ENCODE results near the gene PACRG. TPM values are rescaled to one million over a fixed set of nuclear protein-coding genes. Genes with fewer than 3 reads are reported as not detected.

The PACRG gene
- polyA plus RNA-seq, 3 donors = not detected

DNA sequence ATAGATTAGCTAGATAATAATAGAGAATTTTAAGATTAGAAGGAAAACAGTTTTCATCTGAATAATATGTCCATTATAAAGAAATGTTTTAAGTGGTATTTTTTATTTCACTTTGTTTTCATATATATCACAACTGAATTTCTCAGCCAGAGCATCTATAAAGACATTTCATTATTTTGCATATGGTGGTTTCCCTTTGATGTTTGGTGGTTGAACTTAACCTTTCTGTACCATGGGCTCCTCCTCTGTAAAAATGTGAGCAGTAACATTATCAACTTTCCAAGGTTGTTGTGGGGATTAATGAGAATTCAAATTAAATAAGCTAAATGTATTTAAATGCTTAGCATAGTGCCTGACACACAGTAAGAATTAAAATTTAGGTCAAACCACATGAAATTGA lies 567.0 kb downstream of the PACRG start:
- intact Hi-C loops (cut with micrococcal nuclease) = no loop called here
- H3K9me3 Mint-ChIP-seq = peaks cover 0 to 6% (median 2%) of the 10 kb centered on the region in 7 donors
- no peak for DNase-seq

DNA sequence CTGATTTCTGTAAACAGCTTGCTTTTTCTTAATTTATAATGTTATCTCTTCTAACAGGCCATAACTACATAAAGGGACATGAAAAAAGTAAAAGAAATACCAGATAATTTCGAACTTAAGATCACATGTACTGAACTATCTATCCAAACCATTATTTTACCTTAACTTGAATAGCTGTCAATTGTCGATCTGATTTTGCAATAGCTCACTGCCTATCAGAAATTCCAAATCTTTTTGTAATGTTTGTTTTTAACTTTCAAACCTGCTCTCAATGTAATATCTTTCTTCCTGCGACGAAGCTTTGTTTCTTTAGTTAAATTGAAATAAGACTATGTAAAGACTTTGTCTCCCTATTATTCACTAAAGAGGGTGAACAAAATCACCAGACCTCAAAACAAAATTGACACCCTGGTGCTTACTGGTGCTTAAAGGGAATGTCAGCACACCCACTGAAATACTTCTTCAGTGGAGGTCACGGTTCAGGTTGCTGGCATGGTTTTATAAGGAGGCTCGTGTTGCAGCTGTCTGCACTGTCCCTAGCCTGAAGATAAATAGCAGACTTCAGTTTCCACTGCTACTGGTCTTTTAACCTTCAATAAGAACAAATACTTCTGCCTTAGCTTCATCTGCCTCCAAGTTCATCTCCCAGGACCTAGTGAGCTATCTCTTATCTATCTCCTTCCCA lies 569.2 kb downstream of the PACRG start:
- H3K27ac Mint-ChIP-seq = peak overlapping the region in 2 of 7 donors; percentile 0 to 57
- TF ChIP-seq, protein P1, sequence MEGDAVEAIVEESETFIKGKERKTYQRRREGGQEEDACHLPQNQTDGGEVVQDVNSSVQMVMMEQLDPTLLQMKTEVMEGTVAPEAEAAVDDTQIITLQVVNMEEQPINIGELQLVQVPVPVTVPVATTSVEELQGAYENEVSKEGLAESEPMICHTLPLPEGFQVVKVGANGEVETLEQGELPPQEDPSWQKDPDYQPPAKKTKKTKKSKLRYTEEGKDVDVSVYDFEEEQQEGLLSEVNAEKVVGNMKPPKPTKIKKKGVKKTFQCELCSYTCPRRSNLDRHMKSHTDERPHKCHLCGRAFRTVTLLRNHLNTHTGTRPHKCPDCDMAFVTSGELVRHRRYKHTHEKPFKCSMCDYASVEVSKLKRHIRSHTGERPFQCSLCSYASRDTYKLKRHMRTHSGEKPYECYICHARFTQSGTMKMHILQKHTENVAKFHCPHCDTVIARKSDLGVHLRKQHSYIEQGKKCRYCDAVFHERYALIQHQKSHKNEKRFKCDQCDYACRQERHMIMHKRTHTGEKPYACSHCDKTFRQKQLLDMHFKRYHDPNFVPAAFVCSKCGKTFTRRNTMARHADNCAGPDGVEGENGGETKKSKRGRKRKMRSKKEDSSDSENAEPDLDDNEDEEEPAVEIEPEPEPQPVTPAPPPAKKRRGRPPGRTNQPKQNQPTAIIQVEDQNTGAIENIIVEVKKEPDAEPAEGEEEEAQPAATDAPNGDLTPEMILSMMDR (IDR thresholded peaks at IDR 0.05) = no peak
- H3K4me3 Mint-ChIP-seq = no peak overlapping the region
- no peak overlapping the region for H3K27ac ChIP-seq (ENCODE audit: low read depth in 1 of 2, low read length in 2 of 2)
- H3K4me3 ChIP-seq (replicated peaks in 1 of 3; ENCODE audit: low read depth in 2 of 3, low read length in 3 of 3) = no peak overlapping the region
- no peak overlapping the region for H3K9ac ChIP-seq (ENCODE audit: insufficient read depth, low read length, poor library complexity, severe bottlenecking)
- WGBS (ENCODE audit: insufficient coverage) = 72% methylated on average over 2 of the region's 6 CpGs
- no peaks in the 10 kb centered on the region for H3K4me1 Mint-ChIP-seq
- no peaks in the 10 kb centered on the region for H3K9me3 ChIP-seq (replicated peaks in 1 of 2; ENCODE audit: control insufficient read depth in 1 of 2, insufficient read depth in 1 of 2, low read length in 2 of 2)
- no peak overlapping the region for H2AFZ ChIP-seq (ENCODE audit: insufficient read depth, low read depth, low read length, poor library complexity, severe bottlenecking)
- H4K20me1 ChIP-seq (ENCODE audit: insufficient read depth, low read length) = no peaks in the 10 kb centered on the region
- H3K79me2 ChIP-seq (ENCODE audit: insufficient read depth, low read length) = no peaks in the 10 kb centered on the region
- intact Hi-C loops (cut with micrococcal nuclease) = no loop called here
- no peaks in the 10 kb centered on the region for H3K4me1 ChIP-seq (ENCODE audit: control insufficient read depth in 1 of 2, insufficient read depth in 2 of 2, low read length in 2 of 2)
- H3K27me3 ChIP-seq (ENCODE audit: control insufficient read depth in 2 of 2, insufficient read depth in 2 of 2, low read length in 2 of 2) = no peaks in the 10 kb centered on the region
- H3K36me3 ChIP-seq (replicated peaks in 1 of 2; ENCODE audit: control insufficient read depth in 1 of 2, insufficient read depth in 2 of 2, low read length in 2 of 2) = no peaks in the 10 kb centered on the region
- no peak for DNase-seq
- peaks cover 0 to 3% (median 2%) of the 10 kb centered on the region in 3 donors for H3K27me3 Mint-ChIP-seq (ENCODE audit: low read depth in 3 of 3)
- H3K9me3 Mint-ChIP-seq = peaks cover 0 to 2% (median 0%) of the 10 kb centered on the region in 7 donors
- no peaks in the 10 kb centered on the region for H3K36me3 Mint-ChIP-seq
- H3K4me2 ChIP-seq (replicated peaks; ENCODE audit: extremely low read depth, low read length, poor library complexity, severe bottlenecking) = no peak overlapping the region

More for the DNA sequence above, 567.0 kb downstream of the PACRG start:
- Histone ChIP-seq H3K4me1 (ENCODE audit: control insufficient read depth in 1 of 2, insufficient read depth in 2 of 2, low read length in 2 of 2) (no peaks in the 10 kb centered on the region), H3K9me3 (replicated peaks in 1 of 2; ENCODE audit: control insufficient read depth in 1 of 2, insufficient read depth in 1 of 2, low read length in 2 of 2) (no peaks in the 10 kb centered on the region), H3K27me3 (ENCODE audit: control insufficient read depth in 2 of 2, insufficient read depth in 2 of 2, low read length in 2 of 2) (no peaks in the 10 kb centered on the region), H3K79me2 (ENCODE audit: insufficient read depth, low read length) (no peaks in the 10 kb centered on the region), H3K4me3 (replicated peaks in 1 of 3; ENCODE audit: low read depth in 2 of 3, low read length in 3 of 3) (no peak overlapping the region), H3K9ac (ENCODE audit: insufficient read depth, low read length, poor library complexity, severe bottlenecking) (no peak overlapping the region), H3K27ac (ENCODE audit: low read depth in 1 of 2, low read length in 2 of 2) (no peak overlapping the region), H3K36me3 (replicated peaks in 1 of 2; ENCODE audit: control insufficient read depth in 1 of 2, insufficient read depth in 2 of 2, low read length in 2 of 2) (no peaks in the 10 kb centered on the region), H4K20me1 (ENCODE audit: insufficient read depth, low read length) (no peaks in the 10 kb centered on the region), H3K4me2 (replicated peaks; ENCODE audit: extremely low read depth, low read length, poor library complexity, severe bottlenecking) (no peak overlapping the region), H2AFZ (ENCODE audit: insufficient read depth, low read depth, low read length, poor library complexity, severe bottlenecking) (no peak overlapping the region)
- Mint-ChIP-seq H3K4me3 (no peak overlapping the region), H3K27me3 (ENCODE audit: low read depth in 3 of 3) (peaks cover 0 to 3% (median 2%) of the 10 kb centered on the region in 3 donors), H3K36me3 (no peaks in the 10 kb centered on the region), H3K27ac (no peak overlapping the region), H3K4me1 (no peaks in the 10 kb centered on the region)
- TF ChIP-seq, protein P1 (IDR thresholded peaks at IDR 0.05) = no peak
